Measurements from ENCODE around the gene PLXNB1. TPM values are rescaled to one million over a fixed set of nuclear protein-coding genes. Genes with fewer than 3 reads are reported as not detected.
A peak's percentile ranks its signal among the peaks of the same experiment; 100 is the strongest.

PLXNB1 gene
- total and polyA plus RNA-seq, 10 of the 15 experiments (the other 5 are each of a cell fraction or from before 2014, with no cell fraction given) = 0.18 to 15.1 (median 5.3) TPM

- H3K79me2 ChIP-seq (ENCODE audit: control insufficient read depth, insufficient read depth, low read length) = no peaks in the 10 kb centered on the region
- no peaks in the 10 kb centered on the region for H3K27me3 ChIP-seq (replicated peaks in 1 of 2; ENCODE audit: control insufficient read depth in 2 of 2, insufficient read depth in 2 of 2, low read length in 1 of 2)
- H3K9ac ChIP-seq (ENCODE audit: control insufficient read depth, insufficient read depth, low read length) = no peak overlapping the region
- intact Hi-C loops (cut with micrococcal nuclease; ENCODE audit: unreplicated experiment) (no loop called here), in situ Hi-C loops (cut with MboI) (no loop called here)
- no TSS peak for BruUV-seq (replicated peaks)
- no peaks in the 10 kb centered on the region for H3K36me3 ChIP-seq (ENCODE audit: control insufficient read depth in 2 of 2, insufficient read depth in 2 of 2, low read length in 1 of 2)
- RAD21 ChIA-PET (ENCODE audit: unreplicated experiment) = interaction anchor here (1.7 kb wide), 1 partner anchor 14 kb away, joined by 9 read pairs; no protein-coding TSS in a partner anchor
- ATAC-seq = peak; percentile 22; the same call in 1 of the 3 replicates
- no peaks in the 10 kb centered on the region for H4K20me1 ChIP-seq (ENCODE audit: control insufficient read depth, insufficient read depth)
- CTCF ChIA-PET = interaction anchor here (0.6 to 2.9 kb wide), 6 partner anchors 14 to 137 kb away, joined by 3 to 29 read pairs (median 4); partner anchors contain the start of gene CCDC51
- no peak overlapping the region for H3K4me3 ChIP-seq
- H3K9me3 ChIP-seq (replicated peaks; ENCODE audit: control insufficient read depth, insufficient read depth, low read length) = no peaks in the 10 kb centered on the region
- TF ChIP-seq STAT3 (IDR thresholded peaks at IDR 0.05; ENCODE audit: low read depth, low read length) (no peak), SIN3A (IDR thresholded peaks at IDR 0.05; ENCODE audit: low read depth, low read length) (no peak), ASH2L (IDR thresholded peaks at IDR 0.05; ENCODE audit: borderline replicate concordance, low read depth) (no peak)
- TF ChIP-seq, protein P1, sequence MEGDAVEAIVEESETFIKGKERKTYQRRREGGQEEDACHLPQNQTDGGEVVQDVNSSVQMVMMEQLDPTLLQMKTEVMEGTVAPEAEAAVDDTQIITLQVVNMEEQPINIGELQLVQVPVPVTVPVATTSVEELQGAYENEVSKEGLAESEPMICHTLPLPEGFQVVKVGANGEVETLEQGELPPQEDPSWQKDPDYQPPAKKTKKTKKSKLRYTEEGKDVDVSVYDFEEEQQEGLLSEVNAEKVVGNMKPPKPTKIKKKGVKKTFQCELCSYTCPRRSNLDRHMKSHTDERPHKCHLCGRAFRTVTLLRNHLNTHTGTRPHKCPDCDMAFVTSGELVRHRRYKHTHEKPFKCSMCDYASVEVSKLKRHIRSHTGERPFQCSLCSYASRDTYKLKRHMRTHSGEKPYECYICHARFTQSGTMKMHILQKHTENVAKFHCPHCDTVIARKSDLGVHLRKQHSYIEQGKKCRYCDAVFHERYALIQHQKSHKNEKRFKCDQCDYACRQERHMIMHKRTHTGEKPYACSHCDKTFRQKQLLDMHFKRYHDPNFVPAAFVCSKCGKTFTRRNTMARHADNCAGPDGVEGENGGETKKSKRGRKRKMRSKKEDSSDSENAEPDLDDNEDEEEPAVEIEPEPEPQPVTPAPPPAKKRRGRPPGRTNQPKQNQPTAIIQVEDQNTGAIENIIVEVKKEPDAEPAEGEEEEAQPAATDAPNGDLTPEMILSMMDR (IDR thresholded peaks at IDR 0.05 in 2 of 3, conservative IDR thresholded peaks at IDR 0.05 in 1 of 3; ENCODE audit: control insufficient read depth in 2 of 3, extremely low read depth in 1 of 3, insufficient read depth in 1 of 3, low read depth in 3 of 3, low read length in 3 of 3) = peak; percentile 6 to 23 (median 17); a peak in 1 of 6 replicates
- DNase-seq (ENCODE audit: low read depth, low spot score) = no peak
- H3K27ac ChIP-seq (ENCODE audit: control insufficient read depth, insufficient read depth) = no peak overlapping the region
- no peak overlapping the region for H3K4me2 ChIP-seq (ENCODE audit: control insufficient read depth, insufficient read depth)
- peaks cover 10% of the 10 kb centered on the region for H3K4me1 ChIP-seq (ENCODE audit: control insufficient read depth, insufficient read depth, low read length)
- H2AFZ ChIP-seq (ENCODE audit: control insufficient read depth, low read depth, low read length) = no peak overlapping the region
- POLR2A ChIA-PET = no interaction called here
- 22% methylated on average over 3 of the region's 3 CpGs for WGBS (ENCODE audit: insufficient coverage, insufficient replicate concordance, low lambda C conversion rate, missing lambda C conversion rate)
- SMC1A ChIA-PET (ENCODE audit: uncharacterized antibody, unreplicated experiment) = interaction anchor here (1.2 kb wide), 1 partner anchor 21 kb away, joined by 4 read pairs; no protein-coding TSS in a partner anchor
- peak; percentile 59 for FAIRE-seq
Observed at GRCh38 chr3:48422272-48422671, 7.6 kb downstream of the PLXNB1 start.

DNA sequence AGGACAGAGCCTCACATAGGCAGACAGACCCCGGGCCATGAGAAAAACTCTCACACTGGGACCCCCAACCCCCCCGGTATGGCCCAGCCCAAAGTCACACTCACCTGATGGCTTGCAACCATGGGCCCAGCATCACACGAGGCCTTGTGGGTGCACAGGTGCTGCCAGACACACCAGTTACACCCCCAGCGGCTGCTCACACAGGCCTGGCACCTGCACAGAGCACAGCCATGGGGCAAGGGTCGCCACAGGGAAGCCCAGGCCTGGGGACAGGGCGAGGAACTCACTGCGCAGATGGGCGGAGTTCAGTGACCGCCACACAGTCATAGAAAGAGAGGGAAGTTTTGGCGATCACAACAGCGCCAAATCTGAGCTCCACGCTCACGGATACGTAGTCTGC is 9.3 kb downstream of the PLXNB1 start:
- H3K36me3 ChIP-seq (ENCODE audit: control insufficient read depth in 2 of 2, insufficient read depth in 2 of 2, low read length in 1 of 2) = no peaks in the 10 kb centered on the region
- ChIA-PET CTCF (interaction anchor here (1.3 to 1.6 kb wide), 2 partner anchors 16 to 20 kb away, joined by 5 to 7 read pairs; no protein-coding TSS in a partner anchor), SMC1A (ENCODE audit: uncharacterized antibody, unreplicated experiment) (interaction anchor here (1.5 to 2.6 kb wide), 2 partner anchors 15 to 18 kb away, joined by 3 to 8 read pairs; no protein-coding TSS in a partner anchor), POLR2A (no interaction called here), RAD21 (ENCODE audit: unreplicated experiment) (no interaction called here)
- H3K9me3 ChIP-seq (replicated peaks; ENCODE audit: control insufficient read depth, insufficient read depth, low read length) = no peaks in the 10 kb centered on the region
- H3K4me1 ChIP-seq (ENCODE audit: control insufficient read depth, insufficient read depth, low read length) = no peaks in the 10 kb centered on the region
- no peak for DNase-seq (ENCODE audit: low read depth, low spot score)
- H3K27me3 ChIP-seq (replicated peaks in 1 of 2; ENCODE audit: control insufficient read depth in 2 of 2, insufficient read depth in 2 of 2, low read length in 1 of 2) = no peaks in the 10 kb centered on the region
- no peak for ATAC-seq
- 49% methylated on average over 14 of the region's 14 CpGs for WGBS (ENCODE audit: insufficient coverage, insufficient replicate concordance, low lambda C conversion rate, missing lambda C conversion rate)
- no peak overlapping the region for H3K4me2 ChIP-seq (ENCODE audit: control insufficient read depth, insufficient read depth)
- no peak overlapping the region for H2AFZ ChIP-seq (ENCODE audit: control insufficient read depth, low read depth, low read length)
- no peak overlapping the region for H3K4me3 ChIP-seq
- in situ Hi-C loops (cut with MboI) = no loop called here
- intact Hi-C loops (cut with micrococcal nuclease; ENCODE audit: unreplicated experiment) = no loop called here
- no peak overlapping the region for H3K9ac ChIP-seq (ENCODE audit: control insufficient read depth, insufficient read depth, low read length)
- no peaks in the 10 kb centered on the region for H4K20me1 ChIP-seq (ENCODE audit: control insufficient read depth, insufficient read depth)
- no peaks in the 10 kb centered on the region for H3K79me2 ChIP-seq (ENCODE audit: control insufficient read depth, insufficient read depth, low read length)
- FAIRE-seq = no peak
- BruUV-seq (replicated peaks) = no TSS peak
- H3K27ac ChIP-seq (ENCODE audit: control insufficient read depth, insufficient read depth) = no peak overlapping the region
- TF ChIP-seq, protein P2, sequence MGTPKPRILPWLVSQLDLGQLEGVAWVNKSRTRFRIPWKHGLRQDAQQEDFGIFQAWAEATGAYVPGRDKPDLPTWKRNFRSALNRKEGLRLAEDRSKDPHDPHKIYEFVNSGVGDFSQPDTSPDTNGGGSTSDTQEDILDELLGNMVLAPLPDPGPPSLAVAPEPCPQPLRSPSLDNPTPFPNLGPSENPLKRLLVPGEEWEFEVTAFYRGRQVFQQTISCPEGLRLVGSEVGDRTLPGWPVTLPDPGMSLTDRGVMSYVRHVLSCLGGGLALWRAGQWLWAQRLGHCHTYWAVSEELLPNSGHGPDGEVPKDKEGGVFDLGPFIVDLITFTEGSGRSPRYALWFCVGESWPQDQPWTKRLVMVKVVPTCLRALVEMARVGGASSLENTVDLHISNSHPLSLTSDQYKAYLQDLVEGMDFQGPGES (IDR thresholded peaks at IDR 0.05) = no peak
- TF ChIP-seq POLR2AphosphoS2 (IDR thresholded peaks at IDR 0.05; ENCODE audit: low read depth, low read length) (no peak), SMAD1 (IDR thresholded peaks at IDR 0.05; ENCODE audit: low read depth, partially characterized antibody) (no peak), BCLAF1 (IDR thresholded peaks at IDR 0.05) (no peak), IKZF2 (IDR thresholded peaks at IDR 0.05) (no peak), SMC3 (IDR thresholded peaks at IDR 0.05; ENCODE audit: borderline replicate concordance, low read length) (no peak), SUZ12 (IDR thresholded peaks at IDR 0.05; ENCODE audit: unreplicated experiment) (no peak)
